Head of caudate nucleus (tissue), 42 donors: ENCODE results near the gene MAD1L1.
"Not testable (repeated sequence)": the region's sequence is repeated elsewhere in the genome, so short reads cannot be mapped to it uniquely, and the experiment has no call there.

Experiments
- DNase-seq, 42 donors: peaks; one replicate each; pipeline versions ENCODE4 v3.0.0 to v3.0.0-alpha.2; 2020 to 2021; ENCODE audit warnings: mixed read lengths in 7 of 42
- intact Hi-C: fragments of 100-400 bp; cut with DNase I; formaldehyde crosslinking; loops from one replicate; pipeline ENCODE4 v1.15.0; 2022

The MAD1L1 gene

GRCh38 chr7:1974290-1975101, 258.2 kb downstream of the MAD1L1 start:
- no peak for DNase-seq
- intact Hi-C loops: no loop called here

DNA sequence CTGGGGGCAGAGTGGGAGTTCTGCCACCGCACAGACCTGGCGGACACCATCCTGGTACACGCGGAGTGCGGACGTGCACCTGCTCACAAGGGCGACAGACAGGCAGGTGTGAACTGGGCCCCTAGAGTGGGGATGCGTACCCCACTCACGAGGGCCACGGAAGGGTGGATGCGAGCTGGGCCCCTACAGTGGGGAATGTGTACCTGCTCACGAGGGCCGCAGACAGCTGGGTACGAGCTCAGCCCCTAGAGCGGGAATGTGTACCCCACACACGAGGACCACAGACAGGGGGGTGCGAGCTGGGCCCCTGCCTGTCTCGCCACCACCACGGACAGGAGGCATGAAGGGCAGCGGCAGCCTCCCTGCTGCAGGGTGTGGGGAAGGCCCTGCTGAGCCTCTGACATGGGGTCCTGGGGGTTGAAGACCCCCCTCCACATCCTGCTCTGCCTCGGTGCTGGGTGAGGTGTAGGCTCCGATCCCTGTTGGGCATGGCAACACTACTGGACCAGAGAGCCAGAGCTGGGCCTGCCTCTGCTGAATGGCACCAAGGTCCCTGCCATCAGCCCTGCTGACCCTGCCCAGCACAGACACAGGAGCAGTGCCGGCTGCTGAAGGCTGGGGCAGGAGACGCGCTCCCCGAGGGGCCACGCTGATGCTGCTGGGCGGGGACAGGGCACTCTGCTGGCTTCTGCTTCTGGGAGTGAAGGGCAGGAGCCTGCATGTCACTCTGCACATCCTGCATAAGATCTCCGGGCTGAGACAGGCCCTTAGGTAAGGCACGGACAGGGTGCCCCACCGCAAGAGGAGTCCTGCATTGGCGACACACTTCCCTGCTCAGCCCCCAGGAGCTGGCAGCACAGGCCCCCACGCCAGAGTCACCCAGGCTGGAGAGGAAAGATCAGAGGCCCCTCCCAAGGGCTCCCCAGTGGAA, 259.2 kb downstream of the MAD1L1 start:
- intact Hi-C loops: no loop called here
- DNase-seq: no peak

DNA sequence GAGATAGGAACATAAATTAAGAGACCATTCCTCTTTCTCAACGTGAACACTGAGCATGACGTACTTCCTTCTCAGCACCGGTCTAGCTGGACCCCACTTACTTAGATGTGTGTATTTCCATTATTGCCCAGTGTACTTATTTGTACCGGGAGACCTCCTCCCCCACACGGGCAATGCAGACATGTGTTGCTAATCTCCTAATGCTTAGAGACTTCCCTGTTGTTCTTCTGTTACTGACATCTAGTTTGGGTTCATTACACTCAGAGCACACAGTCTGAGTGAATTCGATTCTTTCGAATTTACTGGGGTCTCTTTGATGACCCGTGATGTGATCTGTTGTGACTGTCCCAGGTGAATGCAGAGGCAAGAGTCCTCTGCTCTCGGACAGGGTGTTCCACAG, 260.0 kb downstream of the MAD1L1 start:
- intact Hi-C loops: no loop called here
- DNase-seq: no peak

DNA sequence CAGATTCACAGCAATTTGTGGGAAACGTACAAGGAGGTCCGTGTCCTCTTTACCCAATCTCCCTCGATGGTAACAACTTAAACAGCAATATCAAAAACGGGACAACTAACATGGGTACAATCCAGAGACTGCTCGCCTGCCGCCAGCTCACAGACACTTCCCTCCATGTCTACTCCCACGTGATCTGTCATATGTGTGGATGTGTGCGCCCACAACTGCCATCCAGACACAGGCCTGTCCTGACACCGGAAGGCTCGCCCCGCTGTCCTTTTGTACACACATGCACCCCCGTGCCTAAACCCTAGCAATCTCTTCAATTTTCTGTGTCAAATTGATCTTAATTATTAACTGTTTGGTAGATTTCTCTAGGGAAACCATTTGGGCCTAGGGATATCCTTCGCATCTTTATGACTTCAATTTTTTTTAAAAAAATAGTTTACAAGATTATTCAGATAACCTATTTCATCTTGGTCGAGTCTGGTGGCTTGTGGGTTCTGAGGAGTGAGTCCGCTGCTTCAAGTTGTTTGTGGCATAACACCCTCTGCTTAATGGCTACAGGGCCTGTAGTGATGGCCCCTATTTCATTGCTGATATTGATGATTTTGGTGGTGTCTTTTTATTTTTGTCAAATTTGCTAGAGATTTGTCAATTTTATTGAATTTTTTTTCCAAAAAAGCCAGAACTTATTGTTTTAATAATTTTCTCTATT, 260.6 kb downstream of the MAD1L1 start:
- no peak for DNase-seq
- intact Hi-C loops: no loop called here

DNA sequence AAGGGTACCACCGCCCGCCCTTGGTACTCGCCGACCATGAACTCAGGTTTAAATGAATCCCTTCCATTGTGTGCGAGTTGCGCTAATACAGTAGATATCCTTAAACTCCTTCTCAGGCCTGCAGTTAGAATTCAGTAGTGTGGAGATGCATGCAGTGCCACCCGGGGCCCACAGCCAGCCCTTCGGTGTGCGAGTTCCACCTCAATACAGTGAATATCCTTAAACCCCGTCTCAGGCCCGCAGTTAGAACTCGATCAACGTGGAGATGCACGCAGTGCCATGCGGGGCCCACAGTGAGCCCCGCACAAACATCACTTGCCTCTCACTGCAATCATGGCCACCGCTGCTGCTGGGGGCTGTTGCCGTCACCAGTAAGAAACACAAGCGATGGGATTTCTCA, 261.9 kb downstream of the MAD1L1 start:
- intact Hi-C loops: no loop called here
- DNase-seq: no peak

GRCh38 chr7:1970285-1970660, 262.5 kb downstream of the MAD1L1 start:
- DNase-seq, intact Hi-C loops: not testable (repeated sequence)

DNA sequence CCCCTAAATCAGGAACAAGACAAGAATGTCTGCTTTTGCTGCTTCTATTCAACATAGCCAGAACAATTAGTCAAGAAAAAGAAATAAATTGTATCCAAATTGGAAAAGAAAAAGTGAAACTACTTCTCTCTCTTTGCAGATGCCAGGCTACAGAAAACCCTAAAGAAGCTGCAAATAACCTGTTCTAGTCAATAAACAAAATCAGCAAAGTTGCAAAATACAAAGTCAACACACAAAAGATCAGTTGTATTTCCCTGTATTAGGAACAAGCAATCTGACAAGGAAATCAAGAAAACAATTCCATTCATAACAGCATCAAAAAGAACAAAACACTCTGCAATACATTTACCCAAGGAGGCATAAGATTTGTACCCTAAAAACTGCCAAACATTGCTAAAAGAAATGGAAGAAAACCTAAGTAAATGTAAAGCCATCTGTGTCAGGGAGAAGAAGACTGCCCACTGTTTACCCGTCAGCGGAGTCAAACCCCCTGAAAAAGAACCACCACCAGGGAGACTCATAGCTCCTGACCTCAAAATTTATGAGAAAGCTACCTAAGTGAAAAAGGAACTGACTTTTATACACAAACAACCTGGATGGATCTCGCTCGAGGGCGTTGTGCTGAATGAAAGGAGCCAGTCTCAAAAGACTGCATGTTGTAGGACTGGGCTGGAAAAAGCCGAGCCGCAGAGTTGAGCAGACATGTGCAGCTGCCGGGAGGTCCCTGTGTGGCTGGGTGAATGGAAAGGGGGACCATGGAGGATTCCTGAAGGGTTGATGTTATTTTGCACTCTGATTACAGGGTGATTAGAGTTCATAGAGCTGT, 263.1 kb downstream of the MAD1L1 start:
- DNase-seq: peak in 18 of 42 donors; percentile 4 to 57 (median 28)
- intact Hi-C loops: no loop called here

- no peak for DNase-seq
- intact Hi-C loops: no loop called here
Observed at GRCh38 chr7:1968397-1969111, 264.2 kb downstream of the MAD1L1 start.

GRCh38 chr7:1967512-1968396, 265.0 kb downstream of the MAD1L1 start:
- intact Hi-C loops: no loop called here

DNA sequence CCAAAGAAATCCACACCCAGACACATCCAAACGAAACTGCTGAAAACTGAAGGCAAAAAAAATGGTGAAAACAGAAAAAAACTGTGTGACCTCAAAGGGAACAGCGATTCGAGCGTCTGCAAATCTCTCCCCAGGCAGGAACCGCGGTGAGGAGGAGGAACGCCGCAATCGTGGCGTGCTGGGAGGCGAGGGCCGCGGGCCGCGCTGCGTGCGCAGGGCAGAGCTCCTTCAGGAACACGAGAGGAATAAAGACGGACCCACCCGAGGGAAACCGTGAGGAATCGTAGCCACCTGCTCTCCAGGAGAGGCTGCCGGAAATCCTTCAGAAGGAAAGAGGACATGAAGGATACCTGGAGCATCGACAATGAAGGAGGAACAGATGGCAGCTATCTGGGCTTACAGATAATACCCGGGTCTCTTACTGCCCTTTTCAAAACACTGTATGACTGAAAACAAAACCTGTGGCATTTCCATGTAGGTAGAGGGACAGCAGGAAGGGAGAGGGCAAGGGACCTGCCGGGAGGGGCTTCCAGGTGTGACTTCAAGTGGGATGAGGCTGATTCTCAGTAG, 266.0 kb downstream of the MAD1L1 start:
- intact Hi-C loops: no loop called here
- no peak for DNase-seq

More at GRCh38 chr7:1967512-1968396, 265.0 kb downstream of the MAD1L1 start:
- DNase-seq: no peak

- DNase-seq: no peak
Observed at GRCh38 chr7:1965579-1966294, 267.0 kb downstream of the MAD1L1 start.

DNA sequence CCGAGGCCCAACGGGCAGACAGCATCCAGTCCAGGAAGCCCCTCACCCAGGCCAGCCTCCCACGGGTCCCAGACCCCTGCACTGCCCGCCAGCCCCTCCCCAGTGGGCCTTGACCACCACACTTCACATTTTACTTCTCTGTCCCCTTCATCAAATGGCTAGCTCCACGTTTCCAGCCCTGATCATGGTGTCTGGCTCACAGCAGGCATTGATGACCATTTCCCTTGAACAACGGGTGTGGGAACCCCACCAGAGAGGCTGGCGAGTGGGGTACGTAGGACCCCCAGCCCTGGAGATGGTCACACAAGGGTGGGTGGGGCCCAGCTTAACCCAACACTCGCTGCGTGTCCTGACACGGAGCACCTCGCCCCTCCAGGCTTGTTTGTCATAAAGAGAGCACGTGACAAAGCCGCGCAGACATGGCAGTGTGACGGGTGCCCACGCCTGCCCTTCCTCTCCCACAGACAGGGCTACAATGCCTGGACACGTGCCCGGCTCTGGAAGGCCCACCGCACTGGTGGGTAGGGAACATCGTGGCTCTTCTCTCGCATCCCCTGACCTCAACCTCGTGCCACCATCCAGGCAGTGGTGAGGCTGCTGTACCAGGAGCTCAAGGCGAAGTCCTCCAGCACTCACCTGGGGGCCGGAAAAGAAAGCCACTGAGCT, 267.7 kb downstream of the MAD1L1 start:
- no peak for DNase-seq

More at GRCh38 chr7:1965579-1966294, 267.0 kb downstream of the MAD1L1 start:
- intact Hi-C loops: no loop called here

GRCh38 chr7:1964211-1964912, 268.4 kb downstream of the MAD1L1 start:
- intact Hi-C loops: no loop called here

More for the DNA sequence above, 267.7 kb downstream of the MAD1L1 start:
- intact Hi-C loops: no loop called here

GRCh38 chr7:1963575-1963974, 269.2 kb downstream of the MAD1L1 start:
- intact Hi-C loops: no loop called here
- DNase-seq: no peak

More at GRCh38 chr7:1964211-1964912, 268.4 kb downstream of the MAD1L1 start:
- DNase-seq: no peak
